ENCODE measurements around the gene NDE1. TPM values are rescaled to one million over a fixed set of nuclear protein-coding genes. Genes with fewer than 3 reads are reported as not detected.

Gene NDE1
- polyA plus RNA-seq, 1 donor (not counting 4 experiments of a cell fraction or from before 2014, with no cell fraction given) = 37.8 TPM

GRCh38 chr16:15639061-15639568, 10.9 kb upstream of the NDE1 start:
- no peak overlapping the region for H3K4me3 ChIP-seq (ENCODE audit: control insufficient read depth in 2 of 3, extremely low read depth in 1 of 3, insufficient read depth in 2 of 3, low read depth in 1 of 3, low read length in 3 of 3)
- peaks cover 24% of the 10 kb centered on the region for H3K79me2 ChIP-seq (ENCODE audit: control insufficient read depth, insufficient read depth, low read length)
- TF ChIP-seq CTCF (optimal IDR thresholded peaks at IDR 0.05 in 1 of 3, IDR thresholded peaks at IDR 0.05 in 1 of 3, conservative IDR thresholded peaks at IDR 0.05 in 1 of 3; ENCODE audit: extremely low read depth in 1 of 3, insufficient read depth in 2 of 3, low read length in 3 of 3) = no peak
- no peak for TF ChIP-seq EZH2 (IDR thresholded peaks at IDR 0.05; ENCODE audit: low read length)
- H3K9me1 ChIP-seq (ENCODE audit: control insufficient read depth, extremely low read depth, insufficient read depth, low read length) = no peaks in the 10 kb centered on the region
- no peaks in the 10 kb centered on the region for H3K9me3 ChIP-seq (ENCODE audit: control insufficient read depth, low read depth, low read length)
- no peaks in the 10 kb centered on the region for H4K20me1 ChIP-seq (ENCODE audit: control insufficient read depth, extremely low read depth, insufficient read depth, low read length)
- peaks cover 12 to 22% of the 10 kb centered on the region in 2 experiments for H3K36me3 ChIP-seq (ENCODE audit: control insufficient read depth in 2 of 2, extremely low read depth in 1 of 2, insufficient read depth in 2 of 2, low read length in 2 of 2)
- DNase-seq (ENCODE audit: low read depth, low spot score) (no peak), FAIRE-seq (no peak)
- no peak overlapping the region for H3K27ac ChIP-seq (ENCODE audit: control insufficient read depth, insufficient read depth, low read length)
- no peaks in the 10 kb centered on the region for H3K27me3 ChIP-seq (ENCODE audit: control insufficient read depth, extremely low read depth, insufficient read depth, low read length)
- dilution Hi-C loops (cut with MboI; ENCODE audit: extremely low pct_ligation_motif_present, low sequenced_read_pairs) = no loop called here
- peaks cover 14% of the 10 kb centered on the region for H3K4me1 ChIP-seq (ENCODE audit: control insufficient read depth, extremely low read depth, insufficient read depth, low read length)
- H2AFZ ChIP-seq (ENCODE audit: control insufficient read depth, low read length) = no peak overlapping the region
- no peak overlapping the region for H3K4me2 ChIP-seq (ENCODE audit: control insufficient read depth, extremely low read depth, insufficient read depth, low read depth, low read length)
- no peak overlapping the region for H3K9ac ChIP-seq (ENCODE audit: control insufficient read depth, extremely low read depth, insufficient read depth, low read length)

GRCh38 chr16:15640966-15641365, 9.1 kb upstream of the NDE1 start:
- Histone ChIP-seq H4K20me1 (ENCODE audit: control insufficient read depth, extremely low read depth, insufficient read depth, low read length) (no peaks in the 10 kb centered on the region), H3K27ac (ENCODE audit: control insufficient read depth, insufficient read depth, low read length) (peak overlapping the region; percentile 89), H3K4me3 (ENCODE audit: control insufficient read depth in 2 of 3, extremely low read depth in 1 of 3, insufficient read depth in 2 of 3, low read depth in 1 of 3, low read length in 3 of 3) (no peak overlapping the region), H3K4me1 (ENCODE audit: control insufficient read depth, extremely low read depth, insufficient read depth, low read length) (peaks cover 26% of the 10 kb centered on the region), H3K27me3 (ENCODE audit: control insufficient read depth, extremely low read depth, insufficient read depth, low read length) (no peaks in the 10 kb centered on the region), H3K79me2 (ENCODE audit: control insufficient read depth, insufficient read depth, low read length) (peaks cover 24% of the 10 kb centered on the region), H3K9me3 (ENCODE audit: control insufficient read depth, low read depth, low read length) (no peaks in the 10 kb centered on the region), H3K36me3 (ENCODE audit: control insufficient read depth in 2 of 2, extremely low read depth in 1 of 2, insufficient read depth in 2 of 2, low read length in 2 of 2) (peaks cover 6 to 13% of the 10 kb centered on the region in 2 experiments), H3K9ac (ENCODE audit: control insufficient read depth, extremely low read depth, insufficient read depth, low read length) (no peak overlapping the region), H3K4me2 (ENCODE audit: control insufficient read depth, extremely low read depth, insufficient read depth, low read depth, low read length) (peak overlapping the region; percentile 95), H2AFZ (ENCODE audit: control insufficient read depth, low read length) (no peak overlapping the region), H3K9me1 (ENCODE audit: control insufficient read depth, extremely low read depth, insufficient read depth, low read length) (no peaks in the 10 kb centered on the region)
- FAIRE-seq (no peak), DNase-seq (ENCODE audit: low read depth, low spot score) (no peak)
- dilution Hi-C loops (cut with MboI; ENCODE audit: extremely low pct_ligation_motif_present, low sequenced_read_pairs) = no loop called here
- TF ChIP-seq CTCF (optimal IDR thresholded peaks at IDR 0.05 in 1 of 3, IDR thresholded peaks at IDR 0.05 in 1 of 3, conservative IDR thresholded peaks at IDR 0.05 in 1 of 3; ENCODE audit: extremely low read depth in 1 of 3, insufficient read depth in 2 of 3, low read length in 3 of 3) (no peak), EZH2 (IDR thresholded peaks at IDR 0.05; ENCODE audit: low read length) (no peak)

All from keratinocyte (primary cell).